H9 (cell line): ENCODE results near the gene MDFI. TPM values are rescaled to one million over a fixed set of nuclear protein-coding genes. Genes with fewer than 3 reads are reported as not detected.

Experiments used
- DNase-seq: peaks from one replicate; pipeline ENCODE4 v3.0.0-alpha.2; 2017
- H2AFZ ChIP-seq: one replicate; pipeline ENCODE4 v1.6.1; 2013; ENCODE audit warnings: mild to moderate bottlenecking, low read length, control low read depth, moderate library complexity
- H2AK5ac ChIP-seq: 2 replicates; pipeline ENCODE4 v1.6.1; 2013; ENCODE audit warnings: low read length, control low read depth, mixed read lengths; ENCODE audit not compliant: insufficient read length
- H2BK120ac ChIP-seq: one replicate; pipeline ENCODE4 v1.6.1; 2013; ENCODE audit warnings: low read depth, mild to moderate bottlenecking, low read length, control low read depth, inconsistent platforms; ENCODE audit not compliant: poor library complexity, severe bottlenecking
- H2BK12ac ChIP-seq: 2 replicates; pipeline ENCODE4 v1.6.1; 2013; ENCODE audit warnings: low read length, control low read depth, mixed read lengths, low read depth; ENCODE audit not compliant: insufficient read length
- H2BK15ac ChIP-seq: 2 replicates; pipeline ENCODE4 v1.6.1; 2013; ENCODE audit warnings: low read depth, low read length, control low read depth
- H2BK20ac ChIP-seq: one replicate; pipeline ENCODE4 v1.6.1; 2013; ENCODE audit warnings: low read depth, mild to moderate bottlenecking, low read length, control low read depth, inconsistent platforms; ENCODE audit not compliant: poor library complexity, severe bottlenecking
- H2BK5ac ChIP-seq: 2 replicates; pipeline ENCODE4 v1.6.1; 2013; ENCODE audit warnings: low read length, control low read depth, mixed read lengths; ENCODE audit not compliant: insufficient read length
- H3K14ac ChIP-seq: 2 replicates; pipeline ENCODE4 v1.6.1; 2013; ENCODE audit warnings: low read length, control low read depth; ENCODE audit not compliant: insufficient read depth
- H3K18ac ChIP-seq: 2 replicates; pipeline ENCODE4 v1.6.1; 2013; ENCODE audit warnings: low read depth, mild to moderate bottlenecking, mixed read lengths, low read length, control low read depth; ENCODE audit not compliant: insufficient read length
- H3K23ac ChIP-seq: 2 replicates; pipeline ENCODE4 v1.6.1; 2013; ENCODE audit warnings: low read length, control low read depth, mixed read lengths, low read depth; ENCODE audit not compliant: insufficient read length
- H3K23me2 ChIP-seq: 2 replicates; pipeline ENCODE4 v1.6.1; 2013; ENCODE audit warnings: low read depth, mild to moderate bottlenecking, mixed read lengths, low read length, control low read depth; ENCODE audit not compliant: insufficient read length, poor library complexity, severe bottlenecking
- H3K27ac ChIP-seq: 2 replicates; pipeline ENCODE4 v1.5.1; 2013; ENCODE audit warnings: low read length, control low read depth, mixed read lengths, low read depth; ENCODE audit not compliant: insufficient read length
- H3K27me3 ChIP-seq: 2 replicates; pipeline ENCODE4 v1.6.1; 2013; ENCODE audit warnings: low read length, control low read depth, inconsistent platforms; ENCODE audit not compliant: insufficient read depth
- H3K4ac ChIP-seq: 2 replicates; pipeline ENCODE4 v1.6.1; 2013; ENCODE audit warnings: low read depth, mild to moderate bottlenecking, control low read depth, inconsistent platforms, low read length, moderate library complexity
- H3K4me1 ChIP-seq: 2 replicates; pipeline ENCODE4 v1.6.1; 2013; ENCODE audit warnings: low read length, control low read depth, inconsistent platforms; ENCODE audit not compliant: insufficient read depth
- H3K4me2 ChIP-seq: 2 replicates; pipeline ENCODE4 v1.6.1; 2013; ENCODE audit warnings: low read length, control low read depth, mixed read lengths; ENCODE audit not compliant: insufficient read length, insufficient read depth
- H3K56ac ChIP-seq: 2 replicates; pipeline ENCODE4 v1.6.1; 2013; ENCODE audit warnings: low read depth, mild to moderate bottlenecking, mixed read lengths, low read length, control low read depth; ENCODE audit not compliant: insufficient read length
- H3K79me1 ChIP-seq: 2 replicates; pipeline ENCODE4 v1.6.1; 2013; ENCODE audit warnings: low read depth, mild to moderate bottlenecking, moderate library complexity, low read length, control low read depth, inconsistent platforms; ENCODE audit not compliant: insufficient read depth, poor library complexity, severe bottlenecking
- H3K79me2 ChIP-seq: 2 replicates; pipeline ENCODE4 v1.6.1; 2013; ENCODE audit warnings: low read length, control low read depth, inconsistent platforms; ENCODE audit not compliant: insufficient read depth
- H3K9ac ChIP-seq: 2 replicates; pipeline ENCODE4 v1.6.1; 2013; ENCODE audit warnings: low read length, control low read depth, mixed read lengths; ENCODE audit not compliant: insufficient read length; ENCODE audit errors: extremely low read depth
- H3K9me3 ChIP-seq: one replicate; pipeline ENCODE4 v1.6.1; 2013; ENCODE audit warnings: low read depth, low read length, inconsistent platforms; ENCODE audit not compliant: control insufficient read depth
- H3T11ph ChIP-seq: one replicate; pipeline ENCODE4 v1.6.1; 2013; ENCODE audit warnings: mild to moderate bottlenecking, low read length, control low read depth, inconsistent platforms
- H4K20me1 ChIP-seq: one replicate; pipeline ENCODE4 v1.6.1; 2013; ENCODE audit not compliant: control insufficient read depth, insufficient read length, insufficient read depth
- H4K5ac ChIP-seq: 2 replicates; pipeline ENCODE4 v1.6.1; 2013; ENCODE audit warnings: low read depth, mild to moderate bottlenecking, mixed read lengths, low read length, control low read depth; ENCODE audit not compliant: insufficient read length
- H4K8ac ChIP-seq: replicated peaks from 2 replicates; pipeline ENCODE4 v1.6.1; 2013; ENCODE audit warnings: low read length, control low read depth, mixed read lengths, low read depth; ENCODE audit not compliant: insufficient read length
- H4K91ac ChIP-seq: 2 replicates; pipeline ENCODE4 v1.6.1; 2013; ENCODE audit warnings: low read depth, mild to moderate bottlenecking, moderate library complexity, mixed read lengths, low read length, control low read depth; ENCODE audit not compliant: insufficient read length
- H3K27ac Mint-ChIP-seq, 3 experiments: 2 replicates in 2 of 3; 3 replicates in 1 of 3; pipeline ENCODE4 v1.8.0; 2020 to 2021; ENCODE audit warnings: mixed read lengths in 3 of 3, mild to moderate bottlenecking in 1 of 3, moderate library complexity in 1 of 3
- H3K27me3 Mint-ChIP-seq: 2 replicates; pipeline ENCODE4 v1.8.0; 2021; ENCODE audit warnings: low read depth, mild to moderate bottlenecking, moderate library complexity, mixed read lengths
- H3K36me3 Mint-ChIP-seq, 3 experiments: 2 replicates in 2 of 3; 3 replicates in 1 of 3; pipeline ENCODE4 v1.8.0; 2020 to 2021; ENCODE audit warnings: low read depth in 3 of 3, mixed read lengths in 3 of 3; ENCODE audit not compliant: insufficient read depth in 1 of 3
- H3K4me1 Mint-ChIP-seq, 2 experiments: 2 replicates each; pipeline ENCODE4 v1.8.0; 2020; ENCODE audit warnings: mixed read lengths in 2 of 2
- H3K4me3 Mint-ChIP-seq, 2 experiments: 2 replicates in 1 of 2; 3 replicates in 1 of 2; pipeline ENCODE4 v1.8.0; 2020 to 2021; ENCODE audit warnings: mild to moderate bottlenecking in 2 of 2, mixed read lengths in 2 of 2, moderate library complexity in 1 of 2
- H3K9me3 Mint-ChIP-seq, 2 experiments: 2 replicates in 1 of 2; 3 replicates in 1 of 2; pipeline ENCODE4 v1.8.0; 2020; ENCODE audit warnings: mild to moderate bottlenecking in 2 of 2, mixed read lengths in 2 of 2, moderate library complexity in 1 of 2
- CTCF ChIP-seq: fragments of 200-600 bp; sonication (generic); conservative IDR thresholded peaks from 3 replicates; pipeline ENCODE4 v1.8.0; 2021; ENCODE audit warnings: antibody characterized with exemption, mild to moderate bottlenecking
- WGBS: extraction: QIAGEN DNeasy Blood & Tissue Kit; methylation state at CpG from one replicate; pipeline ENCODE4 v1.1.7; 2013; ENCODE audit warnings: missing lambda C conversion rate, low lambda C conversion rate, mixed read lengths; ENCODE audit not compliant: insufficient read length; ENCODE audit errors: extremely low coverage; 5-methylcytosine and 5-hydroxymethylcytosine counted together
- total RNA-seq: library from RNA; stranded (reverse); gene quantifications from 2 replicates; pipeline ENCODE4 v1.2.1, GENCODE V29; 2021

MDFI gene
- total RNA-seq, 1 experiment from 2014 or later = 45.0 TPM

GRCh38 chr6:41685641-41686380 is 47.5 kb downstream of the MDFI start:
- H3K27me3 Mint-ChIP-seq = peaks cover 17% of the 10 kb centered on the region

More at GRCh38 chr6:41685641-41686380, 47.5 kb downstream of the MDFI start:
- Histone ChIP-seq H3K4ac (no peak overlapping the region), H4K5ac (no peak overlapping the region), H3K56ac (no peak overlapping the region), H3K18ac (no peak overlapping the region), H3K79me1 (no peaks in the 10 kb centered on the region), H3K27ac (no peak overlapping the region), H4K20me1 (no peaks in the 10 kb centered on the region), H2BK15ac (no peak overlapping the region), H4K8ac (no peak overlapping the region), H3K9me3 (no peaks in the 10 kb centered on the region), H3K79me2 (no peaks in the 10 kb centered on the region), H3K23ac (no peak overlapping the region), H3K27me3 (no peaks in the 10 kb centered on the region), H3K4me1 (peaks cover 7% of the 10 kb centered on the region; the same call in 1 of the 2 replicates), H2AFZ (no peak overlapping the region), H4K91ac (no peak overlapping the region), H2BK20ac (no peak overlapping the region), H3K23me2 (no peaks in the 10 kb centered on the region), H2BK12ac (no peak overlapping the region), H2BK5ac (no peak overlapping the region), H2BK120ac (no peak overlapping the region), H3K14ac (no peak overlapping the region), H3K9ac (no peak overlapping the region), H3K4me2 (no peak overlapping the region), H3T11ph (no peak overlapping the region), H2AK5ac (no peak overlapping the region)
- H3K4me1 Mint-ChIP-seq = peaks cover 25 to 41% of the 10 kb centered on the region in 2 experiments
- H3K4me3 Mint-ChIP-seq = no peak overlapping the region
- no CpG with 5 or more reads among the region's 7 CpGs for WGBS
- H3K27ac Mint-ChIP-seq = no peak overlapping the region
- H3K9me3 Mint-ChIP-seq = no peaks in the 10 kb centered on the region
- no peak for DNase-seq
- TF ChIP-seq CTCF = no peak
- no peaks in the 10 kb centered on the region; a peak in 2 of 7 replicates for H3K36me3 Mint-ChIP-seq
